CD4-positive, alpha-beta T cell (primary cell): Measurements from ENCODE around the gene EPHA4. TPM values are rescaled to one million over a fixed set of nuclear protein-coding genes. Genes with fewer than 3 reads are reported as not detected.

Experiments used
- ATAC-seq: fragments of 200-7000 bp; cut with Tn5 transposase; one replicate; pipeline ENCODE4 v1.10.0; 2022; ENCODE audit warnings: mild to moderate bottlenecking; ENCODE audit not compliant: poor library complexity
- CTCF ChIA-PET: fragments of 350-600 bp; sonication (Branson Sonifier 250); formaldehyde crosslinking; loops from one replicate; lab custom pipeline; 2021; ENCODE audit warnings: antibody characterized with exemption, inconsistent platforms; lab: Charles Lee
- POLR2A ChIA-PET: fragments of 350-600 bp; sonication (Branson Sonifier 250); formaldehyde crosslinking; loops from one replicate; lab custom pipeline; 2021; ENCODE audit warnings: antibody characterized with exemption, inconsistent platforms; lab: Charles Lee
- DNase-seq, 14 experiments: peaks; one replicate each; pipeline ENCODE4 v3.0.0-alpha.2; 2013 to 2020; ENCODE audit warnings: mixed read lengths in 2 of 14
- H3K27ac ChIP-seq, 2 donors: one replicate each; pipeline versions ENCODE4 v1.5.1 to v1.7.0; 2013; ENCODE audit warnings: low read length in 2 of 2, low read depth in 1 of 2, mild to moderate bottlenecking in 1 of 2
- H3K27me3 ChIP-seq, 2 experiments: 1 replicate in 1 of 2; 2 replicates in 1 of 2; pipeline versions ENCODE4 v1.6.1 to v1.7.0; 2013; ENCODE audit warnings: low read length in 2 of 2, control low read depth in 1 of 2, mild to moderate bottlenecking in 1 of 2, moderate library complexity in 1 of 2; ENCODE audit not compliant: insufficient read depth in 2 of 2, control insufficient read depth in 1 of 2
- H3K36me3 ChIP-seq: one replicate; pipeline ENCODE4 v1.6.1; 2013; ENCODE audit warnings: low read length, control low read depth; ENCODE audit not compliant: insufficient read depth
- H3K4me1 ChIP-seq: one replicate; pipeline ENCODE4 v1.6.1; 2013; ENCODE audit warnings: low read length, control low read depth; ENCODE audit not compliant: insufficient read depth
- H3K4me3 ChIP-seq: one replicate; pipeline ENCODE4 v1.5.1; 2013; ENCODE audit warnings: mild to moderate bottlenecking, low read length, moderate library complexity
- H3K9me3 ChIP-seq, 2 experiments: 1 replicate in 1 of 2; 2 replicates in 1 of 2; pipeline versions ENCODE4 v1.6.1 to v1.7.0; 2013; ENCODE audit warnings: low read length in 2 of 2, mild to moderate bottlenecking in 2 of 2, control low read depth in 1 of 2, moderate library complexity in 1 of 2; ENCODE audit not compliant: control insufficient read depth in 1 of 2, insufficient read depth in 1 of 2
- H3K27ac Mint-ChIP-seq: one replicate; pipeline ENCODE4 v1.8.0; 2020; ENCODE audit warnings: mixed read lengths
- H3K27me3 Mint-ChIP-seq: one replicate; pipeline ENCODE4 v1.8.0; 2021; ENCODE audit warnings: mixed read lengths
- H3K36me3 Mint-ChIP-seq: one replicate; pipeline ENCODE4 v1.8.0; 2021; ENCODE audit warnings: low read depth, mixed read lengths
- H3K4me1 Mint-ChIP-seq: one replicate; pipeline ENCODE4 v1.8.0; 2021; ENCODE audit warnings: low read depth, mixed read lengths
- H3K4me3 Mint-ChIP-seq: one replicate; pipeline ENCODE4 v1.8.0; 2020; ENCODE audit warnings: mild to moderate bottlenecking, mixed read lengths
- H3K9me3 Mint-ChIP-seq: one replicate; pipeline ENCODE4 v1.8.0; 2020; ENCODE audit warnings: mixed read lengths
- intact Hi-C, 2 experiments: fragments of 100-400 bp; cut with DNase I in 1 of 2; cut with micrococcal nuclease in 1 of 2; formaldehyde crosslinking; loops; one replicate each; pipeline versions ENCODE4 v1.15.1 to v1.9.0; 2023 to 2025; cut with DNase I, micrococcal nuclease
- total RNA-seq, 174 experiments: library from RNA in 2 of 174; stranded (reverse) in 2 of 174; gene quantifications; one replicate each; pipeline ENCODE4 v1.2.3 and lab custom pipeline; 2021 to 2026
- TF ChIP-seq, protein P1 (sequence below): fragments of 200-600 bp; IDR thresholded peaks from one replicate; pipeline ENCODE4 v1.8.0; 2022; ENCODE audit warnings: antibody characterized with exemption, mild to moderate bottlenecking

Gene EPHA4
- total RNA-seq, 2 experiments from 2014 or later, result 85.7 to 86.5 TPM

DNA sequence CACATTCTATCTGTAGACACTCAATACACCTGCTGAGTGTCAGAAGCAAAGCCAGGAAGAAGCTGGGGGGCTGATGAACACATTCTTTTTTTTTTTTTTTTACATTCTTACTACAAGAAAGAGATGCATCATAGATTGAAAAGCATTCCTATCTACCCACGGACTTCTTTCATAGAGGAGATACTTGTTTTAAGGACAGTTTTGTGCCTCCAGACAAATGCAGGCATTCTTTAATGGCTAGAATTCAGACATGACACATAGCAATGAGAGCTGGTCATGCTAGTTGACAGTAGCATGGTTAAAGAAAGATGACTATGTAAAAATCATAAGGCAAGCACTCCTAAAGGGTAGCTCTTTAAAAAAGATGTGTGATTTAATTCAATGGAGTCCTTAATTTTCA is 110.2 kb downstream of the EPHA4 start:
- TF ChIP-seq, protein P1, sequence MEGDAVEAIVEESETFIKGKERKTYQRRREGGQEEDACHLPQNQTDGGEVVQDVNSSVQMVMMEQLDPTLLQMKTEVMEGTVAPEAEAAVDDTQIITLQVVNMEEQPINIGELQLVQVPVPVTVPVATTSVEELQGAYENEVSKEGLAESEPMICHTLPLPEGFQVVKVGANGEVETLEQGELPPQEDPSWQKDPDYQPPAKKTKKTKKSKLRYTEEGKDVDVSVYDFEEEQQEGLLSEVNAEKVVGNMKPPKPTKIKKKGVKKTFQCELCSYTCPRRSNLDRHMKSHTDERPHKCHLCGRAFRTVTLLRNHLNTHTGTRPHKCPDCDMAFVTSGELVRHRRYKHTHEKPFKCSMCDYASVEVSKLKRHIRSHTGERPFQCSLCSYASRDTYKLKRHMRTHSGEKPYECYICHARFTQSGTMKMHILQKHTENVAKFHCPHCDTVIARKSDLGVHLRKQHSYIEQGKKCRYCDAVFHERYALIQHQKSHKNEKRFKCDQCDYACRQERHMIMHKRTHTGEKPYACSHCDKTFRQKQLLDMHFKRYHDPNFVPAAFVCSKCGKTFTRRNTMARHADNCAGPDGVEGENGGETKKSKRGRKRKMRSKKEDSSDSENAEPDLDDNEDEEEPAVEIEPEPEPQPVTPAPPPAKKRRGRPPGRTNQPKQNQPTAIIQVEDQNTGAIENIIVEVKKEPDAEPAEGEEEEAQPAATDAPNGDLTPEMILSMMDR, result no peak
- Mint-ChIP-seq H3K27me3 (no peaks in the 10 kb centered on the region), H3K36me3 (peaks cover 13% of the 10 kb centered on the region), H3K27ac (no peak overlapping the region), H3K4me1 (peaks cover 57% of the 10 kb centered on the region), H3K9me3 (no peaks in the 10 kb centered on the region), H3K4me3 (no peak overlapping the region)
- H3K9me3 ChIP-seq, result no peaks in the 10 kb centered on the region
- POLR2A ChIA-PET, result no interaction called here
- intact Hi-C loops, result loop anchor here in 1 of 2 experiments (10.0 kb wide), 1 partner anchor 53 kb away; no protein-coding TSS in a partner anchor
- CTCF ChIA-PET, result no interaction called here
- no peak overlapping the region for H3K27ac ChIP-seq
- peaks cover 3% of the 10 kb centered on the region for H3K36me3 ChIP-seq
- ATAC-seq (no peak), DNase-seq (no peak)
- H3K4me3 ChIP-seq, result no peak overlapping the region
- peaks cover 19% of the 10 kb centered on the region for H3K4me1 ChIP-seq
- H3K27me3 ChIP-seq, result no peaks in the 10 kb centered on the region

DNA sequence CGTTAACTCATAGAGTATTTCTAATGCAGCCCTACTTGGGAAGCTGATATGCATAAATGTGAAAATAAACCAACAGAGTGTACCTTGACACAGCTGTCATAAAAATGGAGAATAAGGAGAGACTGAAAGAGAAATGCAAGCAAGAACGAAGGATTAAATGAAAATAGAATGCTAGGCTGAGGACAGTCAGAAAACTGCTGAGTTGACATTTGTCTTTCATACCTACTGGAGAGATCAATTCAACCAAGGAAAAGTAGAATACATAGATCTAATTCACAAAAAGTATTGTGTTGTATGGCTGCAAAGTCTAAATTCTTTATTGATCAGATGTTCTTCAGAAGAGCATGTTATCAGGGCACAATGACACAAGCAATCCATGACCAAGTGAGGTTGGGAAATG is 112.0 kb downstream of the EPHA4 start:
- no peak overlapping the region for H3K27ac ChIP-seq
- no peaks in the 10 kb centered on the region for H3K27me3 Mint-ChIP-seq
- no peaks in the 10 kb centered on the region for H3K9me3 ChIP-seq
- H3K27ac Mint-ChIP-seq, result no peak overlapping the region
- no peak overlapping the region for H3K4me3 Mint-ChIP-seq
- intact Hi-C loops, result loop anchor here in 1 of 2 experiments (10.0 kb wide), 1 partner anchor 55 kb away; no protein-coding TSS in a partner anchor
- H3K4me1 ChIP-seq, result peaks cover 10% of the 10 kb centered on the region
- peaks cover 19% of the 10 kb centered on the region for H3K36me3 Mint-ChIP-seq
- POLR2A ChIA-PET, result interaction anchor here (1.5 kb wide), 1 partner anchor 113 kb away, joined by 5 read pairs; no protein-coding TSS in a partner anchor
- CTCF ChIA-PET, result no interaction called here
- H3K9me3 Mint-ChIP-seq, result no peaks in the 10 kb centered on the region
- TF ChIP-seq, protein P1, result no peak
- peaks cover 14% of the 10 kb centered on the region for H3K36me3 ChIP-seq
- H3K27me3 ChIP-seq, result no peaks in the 10 kb centered on the region
- H3K4me3 ChIP-seq, result no peak overlapping the region
- no peak for ATAC-seq
- DNase-seq, result no peak
- H3K4me1 Mint-ChIP-seq, result peaks cover 40% of the 10 kb centered on the region

GRCh38 chr2:221458578-221458977 is 113.5 kb downstream of the EPHA4 start:
- ChIA-PET POLR2A (no interaction called here), CTCF (no interaction called here)
- Histone ChIP-seq H3K9me3 (no peaks in the 10 kb centered on the region), H3K27ac (no peak overlapping the region), H3K4me3 (no peak overlapping the region), H3K36me3 (peaks cover 19% of the 10 kb centered on the region), H3K4me1 (peaks cover 1% of the 10 kb centered on the region), H3K27me3 (no peaks in the 10 kb centered on the region)
- intact Hi-C loops, result no loop called here
- Mint-ChIP-seq H3K4me3 (no peak overlapping the region), H3K4me1 (peaks cover 25% of the 10 kb centered on the region), H3K36me3 (peaks cover 30% of the 10 kb centered on the region), H3K9me3 (no peaks in the 10 kb centered on the region), H3K27me3 (no peaks in the 10 kb centered on the region), H3K27ac (no peak overlapping the region)
- DNase-seq, result no peak
- TF ChIP-seq, protein P1, result no peak
- no peak for ATAC-seq
